Peyer's patch (tissue), 4 donors: ENCODE results near the gene ASIC4. TPM values are rescaled to one million over a fixed set of nuclear protein-coding genes. Genes with fewer than 3 reads are reported as not detected.

Source experiments
- DNase-seq, 3 donors: peaks; one replicate each; pipeline ENCODE4 v3.0.0-alpha.2; 2017 to 2019
- H3K27ac ChIP-seq, 4 donors: fragments of 200-600 bp; sonication (generic); one replicate each; pipeline ENCODE4 v1.5.1; 2016 to 2019
- H3K27me3 ChIP-seq, 2 donors: fragments of 200-600 bp; sonication (generic); one replicate each; pipeline ENCODE4 v1.5.1; 2019
- H3K36me3 ChIP-seq, 3 donors: fragments of 200-600 bp; sonication (generic); one replicate each; pipeline ENCODE4 v1.5.1; 2016 to 2019
- H3K4me1 ChIP-seq, 4 donors: fragments of 200-600 bp; sonication (generic); one replicate each; pipeline ENCODE4 v1.5.1; 2016 to 2019
- H3K4me3 ChIP-seq, 4 donors: fragments of 200-600 bp; sonication (generic); 1 replicate in 3 of 4; 2 replicates in 1 of 4; pipeline ENCODE4 v1.5.1; 2016 to 2019; ENCODE audit warnings: mild to moderate bottlenecking in 1 of 4
- H3K9me3 ChIP-seq, 4 donors: fragments of 200-600 bp; sonication (generic); one replicate each; pipeline ENCODE4 v1.5.1; 2016 to 2019; ENCODE audit warnings: mild to moderate bottlenecking in 1 of 4
- POLR2A ChIP-seq, 2 donors: fragments of 450-650 bp; IDR thresholded peaks; one replicate each; pipeline ENCODE4 v1.5.1; 2017; ENCODE audit warnings: antibody characterized with exemption in 2 of 2, mild to moderate bottlenecking in 2 of 2, moderate library complexity in 2 of 2
- total RNA-seq, 4 donors: library from RNA; depleted of rRNA; stranded (reverse); fragments of >200 nt; gene quantifications; one replicate each; pipeline ENCODE4 v1.1.0, GENCODE V29; 2016
- TF ChIP-seq, protein P1 (sequence below), 6 experiments: fragments of 450-650 bp in 4 of 6; fragments of 200-600 bp in 2 of 6; sonication (generic) in 1 of 6; IDR thresholded peaks; one replicate each; pipeline ENCODE4 v1.5.1; 2017 to 2019; ENCODE audit warnings: antibody characterized with exemption in 6 of 6, mild to moderate bottlenecking in 3 of 6, moderate library complexity in 1 of 6

Gene ASIC4
- total RNA-seq, 4 donors from 2014 or later = 0.27 TPM; not detected in 3

DNA sequence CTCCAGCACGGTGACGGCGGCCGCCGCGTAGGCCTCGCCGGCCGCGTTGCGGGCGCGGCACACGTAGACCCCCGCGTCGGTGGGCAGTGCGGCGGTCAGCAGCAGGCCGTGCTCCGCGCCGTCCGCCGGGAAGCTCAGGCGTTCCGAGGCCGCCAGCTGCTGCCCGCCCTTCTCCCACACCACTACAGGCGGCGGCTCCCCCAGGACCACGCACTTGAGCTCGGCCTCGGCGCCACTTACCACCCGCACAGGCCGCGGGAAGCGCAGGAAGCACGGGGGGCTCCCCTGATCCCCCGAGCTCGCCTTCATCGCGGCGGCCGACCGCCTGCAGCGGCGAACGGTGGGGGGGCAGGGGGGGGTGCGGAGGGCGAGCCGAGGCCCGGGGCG lies 56.6 kb downstream of the ASIC4 start:
- no peak for TF ChIP-seq POLR2A (IDR thresholded peaks at IDR 0.05)
- TF ChIP-seq, protein P1, sequence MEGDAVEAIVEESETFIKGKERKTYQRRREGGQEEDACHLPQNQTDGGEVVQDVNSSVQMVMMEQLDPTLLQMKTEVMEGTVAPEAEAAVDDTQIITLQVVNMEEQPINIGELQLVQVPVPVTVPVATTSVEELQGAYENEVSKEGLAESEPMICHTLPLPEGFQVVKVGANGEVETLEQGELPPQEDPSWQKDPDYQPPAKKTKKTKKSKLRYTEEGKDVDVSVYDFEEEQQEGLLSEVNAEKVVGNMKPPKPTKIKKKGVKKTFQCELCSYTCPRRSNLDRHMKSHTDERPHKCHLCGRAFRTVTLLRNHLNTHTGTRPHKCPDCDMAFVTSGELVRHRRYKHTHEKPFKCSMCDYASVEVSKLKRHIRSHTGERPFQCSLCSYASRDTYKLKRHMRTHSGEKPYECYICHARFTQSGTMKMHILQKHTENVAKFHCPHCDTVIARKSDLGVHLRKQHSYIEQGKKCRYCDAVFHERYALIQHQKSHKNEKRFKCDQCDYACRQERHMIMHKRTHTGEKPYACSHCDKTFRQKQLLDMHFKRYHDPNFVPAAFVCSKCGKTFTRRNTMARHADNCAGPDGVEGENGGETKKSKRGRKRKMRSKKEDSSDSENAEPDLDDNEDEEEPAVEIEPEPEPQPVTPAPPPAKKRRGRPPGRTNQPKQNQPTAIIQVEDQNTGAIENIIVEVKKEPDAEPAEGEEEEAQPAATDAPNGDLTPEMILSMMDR (IDR thresholded peaks at IDR 0.05) = no peak
- peaks cover 0 to 10% (median 0%) of the 10 kb centered on the region in 4 donors for H3K4me1 ChIP-seq
- H3K4me3 ChIP-seq = peak overlapping the region; percentile 37 to 66 (median 60)
- H3K27ac ChIP-seq = peak overlapping the region; percentile 22 to 76 (median 70)
- no peak for DNase-seq
- H3K27me3 ChIP-seq = peaks cover 0 to 4% of the 10 kb centered on the region in 2 donors
- no peaks in the 10 kb centered on the region for H3K9me3 ChIP-seq
- no peaks in the 10 kb centered on the region for H3K36me3 ChIP-seq

DNA sequence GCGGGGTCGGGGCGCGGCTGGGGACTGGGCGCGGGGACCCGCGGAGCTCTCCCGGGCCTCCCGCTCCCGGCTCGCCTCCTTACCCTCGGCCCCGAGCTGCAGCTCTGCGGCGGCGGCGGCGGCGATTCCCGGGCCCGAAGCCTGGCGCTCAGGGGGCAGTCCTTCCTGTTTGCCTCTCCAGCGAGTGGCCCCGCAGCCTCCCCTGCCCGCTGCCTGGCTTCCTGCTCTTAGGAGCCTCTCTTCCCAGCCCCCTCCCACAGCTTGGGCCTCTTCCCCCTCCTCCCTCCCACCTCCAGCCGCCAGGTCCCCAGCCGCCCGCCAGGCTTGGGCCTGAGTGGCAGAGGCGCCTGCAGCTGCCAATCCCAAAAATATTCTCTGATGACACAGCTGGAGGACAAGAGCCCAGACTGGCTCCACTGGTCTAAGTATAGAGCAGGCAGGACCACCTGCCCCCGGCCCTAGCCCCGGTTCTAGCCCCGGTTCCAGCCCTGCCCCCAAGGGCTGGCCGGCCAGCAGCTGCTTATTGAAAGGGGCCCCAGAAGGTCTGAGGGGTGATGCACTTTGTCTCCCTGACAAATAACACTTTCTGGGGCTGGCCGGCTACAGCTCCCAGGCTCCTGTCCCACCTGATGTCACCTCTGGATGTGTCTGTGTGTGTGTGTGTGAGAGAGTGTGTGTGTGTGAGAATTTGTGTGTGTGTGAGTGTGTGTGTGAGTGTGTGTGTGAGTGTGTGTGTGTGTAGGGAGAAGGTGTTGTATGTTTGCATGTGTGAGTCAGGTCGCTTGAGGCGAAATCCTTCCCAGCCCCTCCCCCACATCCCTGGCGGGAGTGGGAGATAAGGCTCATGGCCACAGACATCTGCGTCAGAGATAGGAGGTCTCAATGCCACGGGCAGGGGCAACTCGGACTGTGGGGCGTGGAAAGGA lies 57.3 kb downstream of the ASIC4 start, which contains the start of gene OBSL1:
Gene OBSL1 (minus strand): TSS at position 229 of the 926 bp plus-strand sequence. CDS start 307 bp downstream, outside the sequence.
- Histone ChIP-seq H3K4me1 (peaks cover 0 to 10% (median 0%) of the 10 kb centered on the region in 4 donors), H3K9me3 (no peaks in the 10 kb centered on the region), H3K4me3 (peak within 1 kb of the TSS; percentile 37 to 66 (median 60)), H3K27me3 (peaks cover 0 to 4% of the 10 kb centered on the region in 2 donors), H3K27ac (peak within 1 kb of the TSS; percentile 22 to 76 (median 70)), H3K36me3 (no peaks in the 10 kb centered on the region)
- no peak for TF ChIP-seq POLR2A (IDR thresholded peaks at IDR 0.05)
- TF ChIP-seq, protein P1 (IDR thresholded peaks at IDR 0.05) = no peak
- peak in 1 of 3 donors; percentile 60 for DNase-seq

DNA sequence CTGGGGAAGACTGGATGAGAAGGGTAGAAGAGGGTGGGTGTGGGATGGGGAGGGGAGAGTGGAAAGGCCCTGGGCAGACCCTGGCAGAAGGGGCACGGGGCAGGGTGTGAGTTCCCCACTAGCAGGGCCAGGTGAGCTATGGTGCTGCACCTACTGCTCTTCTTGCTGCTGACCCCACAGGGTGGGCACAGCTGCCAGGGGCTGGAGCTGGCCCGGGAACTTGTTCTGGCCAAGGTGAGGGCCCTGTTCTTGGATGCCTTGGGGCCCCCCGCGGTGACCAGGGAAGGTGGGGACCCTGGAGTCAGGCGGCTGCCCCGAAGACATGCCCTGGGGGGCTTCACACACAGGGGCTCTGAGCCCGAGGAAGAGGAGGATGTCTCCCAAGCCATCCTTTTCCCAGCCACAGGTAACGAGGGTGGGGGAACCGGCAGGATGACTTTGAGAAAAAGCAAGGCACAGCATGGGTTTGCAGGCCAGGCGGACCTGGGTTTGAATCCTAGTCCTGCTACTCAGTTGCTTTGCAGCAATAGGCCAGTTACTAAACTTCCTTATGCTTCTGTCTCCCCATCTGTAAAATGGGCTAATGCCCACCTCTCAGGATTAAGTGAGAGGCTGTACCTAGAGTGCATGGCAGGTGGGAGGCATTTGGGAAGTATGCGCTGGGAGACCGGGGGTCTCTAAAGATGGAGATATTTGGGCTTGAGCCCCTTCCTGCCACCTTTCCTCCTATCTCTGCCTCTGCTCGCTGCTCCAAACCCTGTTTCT lies 58.1 kb downstream of the ASIC4 start, which contains the start of gene INHA:
Gene INHA (plus strand): TSS at position 74 of the 765 bp plus-strand sequence. CDS start 65 bp downstream, at position 139.
- peaks cover 0 to 4% of the 10 kb centered on the region in 2 donors for H3K27me3 ChIP-seq
- H3K36me3 ChIP-seq = no peaks in the 10 kb centered on the region
- peaks cover 0 to 10% (median 0%) of the 10 kb centered on the region in 4 donors for H3K4me1 ChIP-seq

DNA sequence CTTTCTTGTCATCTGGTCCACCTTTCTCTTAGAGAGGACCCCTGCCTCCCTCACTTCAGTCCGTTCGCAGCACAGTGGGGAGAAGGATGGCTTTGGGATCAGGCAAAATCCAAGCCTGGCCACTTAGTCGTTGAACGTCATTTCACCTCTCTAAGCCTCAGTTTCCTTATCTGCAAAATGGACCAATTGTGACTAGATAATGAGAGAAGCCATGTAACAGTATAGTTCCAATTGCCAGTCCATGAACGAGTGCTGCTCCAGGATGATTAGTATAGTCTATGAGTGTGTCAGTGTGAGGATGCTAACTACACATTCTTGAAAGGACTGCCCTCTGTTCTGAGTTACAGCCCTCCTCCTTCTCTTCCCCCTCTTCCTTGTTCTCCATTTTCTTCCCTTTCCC lies 58.9 kb downstream of the ASIC4 start:
- DNase-seq = no peak
- no peaks in the 10 kb centered on the region for H3K9me3 ChIP-seq
- no peak overlapping the region for H3K4me3 ChIP-seq
- peaks cover 0 to 10% (median 0%) of the 10 kb centered on the region in 4 donors for H3K4me1 ChIP-seq
- no peak overlapping the region for H3K27ac ChIP-seq
- H3K27me3 ChIP-seq = peaks cover 0 to 4% of the 10 kb centered on the region in 2 donors
- TF ChIP-seq, protein P1 (IDR thresholded peaks at IDR 0.05) = no peak
- TF ChIP-seq POLR2A (IDR thresholded peaks at IDR 0.05) = no peak
- H3K36me3 ChIP-seq = no peaks in the 10 kb centered on the region

More for the DNA sequence above, 58.1 kb downstream of the ASIC4 start, which contains the start of gene INHA:
- Histone ChIP-seq H3K4me3 (peak within 1 kb of the TSS; percentile 37 to 66 (median 60)), H3K9me3 (no peaks in the 10 kb centered on the region), H3K27ac (peak within 1 kb of the TSS; percentile 22 to 76 (median 70))
- no peak for TF ChIP-seq POLR2A (IDR thresholded peaks at IDR 0.05)
- TF ChIP-seq, protein P1 (IDR thresholded peaks at IDR 0.05) = no peak
- no peak for DNase-seq
